Measurements from ENCODE around the gene RTRAF. TPM values are rescaled to one million over a fixed set of nuclear protein-coding genes. Genes with fewer than 3 reads are reported as not detected.

The RTRAF gene
- total RNA-seq, 4 donors from 2014 or later: 68.6 to 91.2 (median 78.4) TPM

DNA sequence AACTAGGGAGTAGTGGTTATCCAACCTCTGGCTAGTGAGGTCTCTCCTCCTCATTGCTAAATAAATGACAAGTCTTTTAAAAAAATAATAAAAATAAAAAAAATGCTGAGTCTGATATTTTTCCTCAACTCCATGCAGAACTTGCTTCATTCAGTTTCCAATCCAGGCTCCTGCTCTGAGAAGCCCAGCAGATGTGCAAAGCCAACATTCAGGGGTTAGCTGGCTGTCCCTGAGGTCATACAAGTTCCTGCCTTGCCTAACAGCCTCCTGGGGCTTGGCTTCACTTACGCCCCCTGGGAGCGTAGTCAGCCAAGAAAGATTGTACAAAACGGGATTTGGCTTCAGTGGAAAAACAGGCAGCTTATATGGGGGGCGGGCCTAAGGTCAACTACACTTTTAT, 23.3 kb downstream of the RTRAF start:
- peak; percentile 54 to 86 for ATAC-seq
- TF ChIP-seq CTCF (IDR thresholded peaks at IDR 0.05 in 4 of 5, conservative IDR thresholded peaks at IDR 0.05 in 1 of 5) (no peak), POLR2A (IDR thresholded peaks at IDR 0.05) (no peak)
- H3K27ac ChIP-seq: peak overlapping the region in 2 of 4 donors; percentile 22 to 55
- intact Hi-C loops (cut with DNase I; ENCODE audit: low total_unique reads) (no loop called here), in situ Hi-C loops (cut with MboI; ENCODE audit: low sequenced_read_pairs in 4 of 4) (no loop called here)
- H3K4me1 ChIP-seq: peaks cover 0 to 23% of the 10 kb centered on the region in 2 donors
- no peaks in the 10 kb centered on the region for H3K9me3 ChIP-seq
- no peak overlapping the region for H3K4me3 ChIP-seq
- peaks cover 0 to 44% of the 10 kb centered on the region in 2 donors for H3K36me3 ChIP-seq
- DNase-seq: peak; percentile 34 to 61
- H3K27me3 ChIP-seq: no peaks in the 10 kb centered on the region

DNA sequence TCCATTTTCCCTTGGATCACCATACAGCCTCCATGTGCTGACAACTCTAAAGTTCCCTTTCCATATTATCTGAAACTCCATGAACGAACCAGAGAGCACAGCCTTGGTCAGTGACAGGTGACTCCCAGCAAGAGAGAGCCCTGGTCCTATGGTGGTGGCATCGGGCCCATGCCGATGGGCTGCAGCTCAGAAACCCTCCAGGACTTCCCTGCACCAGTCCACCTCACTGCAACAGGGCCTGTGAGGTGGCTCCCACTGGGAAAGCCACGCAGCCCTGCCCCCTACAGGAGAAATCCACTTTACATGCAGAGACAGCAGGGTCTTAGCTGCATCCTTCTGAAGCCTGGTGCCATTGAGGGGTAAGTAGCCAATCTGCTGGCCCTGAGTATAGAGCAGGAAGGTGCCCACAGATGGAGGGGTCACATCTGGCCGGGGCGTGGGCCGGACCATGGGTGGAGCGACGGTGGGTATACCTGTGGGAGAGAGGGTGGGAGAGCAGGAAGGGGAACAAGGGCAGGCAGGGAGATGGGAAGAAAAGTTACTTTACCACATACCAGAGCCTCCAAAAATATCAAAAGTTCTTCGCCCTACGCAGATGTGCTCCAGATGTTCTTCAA, 24.7 kb downstream of the RTRAF start:
- no peak overlapping the region for H3K27ac ChIP-seq
- ATAC-seq (no peak), DNase-seq (no peak)
- in situ Hi-C loops (cut with MboI; ENCODE audit: low sequenced_read_pairs in 4 of 4) (no loop called here), intact Hi-C loops (cut with DNase I; ENCODE audit: low total_unique reads) (no loop called here)
- H3K36me3 ChIP-seq: peaks cover 0 to 30% of the 10 kb centered on the region in 2 donors
- TF ChIP-seq POLR2A (IDR thresholded peaks at IDR 0.05) (no peak), CTCF (IDR thresholded peaks at IDR 0.05 in 4 of 5, conservative IDR thresholded peaks at IDR 0.05 in 1 of 5) (no peak)
- no peaks in the 10 kb centered on the region for H3K27me3 ChIP-seq
- no peaks in the 10 kb centered on the region for H3K9me3 ChIP-seq
- H3K4me1 ChIP-seq: peaks cover 0 to 23% of the 10 kb centered on the region in 2 donors
- no peak overlapping the region for H3K4me3 ChIP-seq

- no peak overlapping the region for H3K4me3 ChIP-seq
- ATAC-seq (no peak), DNase-seq (no peak)
- intact Hi-C loops (cut with DNase I; ENCODE audit: low total_unique reads): loop anchor here (5.0 kb wide), 2 partner anchors 38 to 53 kb away; partner anchors contain the start of gene NID2
- no peak overlapping the region for H3K27ac ChIP-seq
- peaks cover 0 to 23% of the 10 kb centered on the region in 2 donors for H3K36me3 ChIP-seq
- H3K27me3 ChIP-seq: no peaks in the 10 kb centered on the region
- H3K4me1 ChIP-seq: peaks cover 0 to 23% of the 10 kb centered on the region in 2 donors
- H3K9me3 ChIP-seq: no peaks in the 10 kb centered on the region
- in situ Hi-C loops (cut with MboI; ENCODE audit: low sequenced_read_pairs in 4 of 4): no loop called here
- TF ChIP-seq POLR2A (IDR thresholded peaks at IDR 0.05): no peak
- TF ChIP-seq CTCF (IDR thresholded peaks at IDR 0.05 in 4 of 5, conservative IDR thresholded peaks at IDR 0.05 in 1 of 5): no peak
These were observed 25.4 kb downstream of the RTRAF start for GRCh38 chr14:52014601-52015267.

DNA sequence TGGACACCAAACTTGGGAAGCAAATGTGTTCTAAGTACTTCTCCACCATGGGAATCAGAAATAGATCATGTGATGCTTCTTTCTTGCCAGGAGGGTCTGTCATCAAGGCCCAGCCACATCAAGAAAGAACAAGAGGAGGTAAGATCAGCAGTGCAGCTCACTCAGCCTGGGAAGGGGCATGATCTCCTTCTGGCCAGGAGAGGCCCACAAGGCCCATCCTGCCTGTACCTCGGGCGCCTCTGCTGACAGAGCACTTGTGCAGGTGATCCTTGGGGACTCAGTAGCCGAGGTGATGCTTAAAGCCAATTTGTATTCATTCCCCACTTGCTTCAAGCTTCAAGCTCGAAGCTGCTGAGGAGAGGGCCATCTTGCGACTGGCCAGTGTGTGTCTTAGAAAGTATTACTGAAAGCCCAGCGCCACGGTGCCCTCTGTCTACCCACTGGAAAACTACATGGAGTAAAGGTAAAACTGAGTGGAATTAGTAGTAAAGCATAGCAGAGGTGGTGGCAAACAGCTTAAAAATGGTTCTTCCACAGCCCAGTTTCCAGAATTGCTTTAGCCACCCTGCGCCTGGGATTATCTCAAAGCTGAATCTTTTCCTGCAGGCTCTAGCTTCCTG, 26.2 kb downstream of the RTRAF start:
- in situ Hi-C loops (cut with MboI; ENCODE audit: low sequenced_read_pairs in 4 of 4) (no loop called here), intact Hi-C loops (cut with DNase I; ENCODE audit: low total_unique reads) (loop anchor here (5.0 kb wide), 2 partner anchors 37 to 52 kb away; partner anchors contain the start of gene NID2)
- Histone ChIP-seq H3K4me1 (peaks cover 0 to 23% of the 10 kb centered on the region in 2 donors), H3K27ac (no peak overlapping the region), H3K36me3 (peaks cover 0 to 16% of the 10 kb centered on the region in 2 donors), H3K27me3 (no peaks in the 10 kb centered on the region), H3K4me3 (no peak overlapping the region), H3K9me3 (no peaks in the 10 kb centered on the region)
- TF ChIP-seq POLR2A (IDR thresholded peaks at IDR 0.05): no peak
- TF ChIP-seq CTCF (IDR thresholded peaks at IDR 0.05 in 4 of 5, conservative IDR thresholded peaks at IDR 0.05 in 1 of 5): no peak
- no peak for DNase-seq
- no peak for ATAC-seq

All from gastrocnemius medialis (tissue), 4 donors.